CD1c-positive myeloid dendritic cell (primary cell): ENCODE results near the gene TKT.

Experiments used
- DNase-seq: peaks from one replicate; pipeline ENCODE4 v3.0.0-alpha.2; 2016; ENCODE audit errors: extremely low spot score

The TKT gene

DNA sequence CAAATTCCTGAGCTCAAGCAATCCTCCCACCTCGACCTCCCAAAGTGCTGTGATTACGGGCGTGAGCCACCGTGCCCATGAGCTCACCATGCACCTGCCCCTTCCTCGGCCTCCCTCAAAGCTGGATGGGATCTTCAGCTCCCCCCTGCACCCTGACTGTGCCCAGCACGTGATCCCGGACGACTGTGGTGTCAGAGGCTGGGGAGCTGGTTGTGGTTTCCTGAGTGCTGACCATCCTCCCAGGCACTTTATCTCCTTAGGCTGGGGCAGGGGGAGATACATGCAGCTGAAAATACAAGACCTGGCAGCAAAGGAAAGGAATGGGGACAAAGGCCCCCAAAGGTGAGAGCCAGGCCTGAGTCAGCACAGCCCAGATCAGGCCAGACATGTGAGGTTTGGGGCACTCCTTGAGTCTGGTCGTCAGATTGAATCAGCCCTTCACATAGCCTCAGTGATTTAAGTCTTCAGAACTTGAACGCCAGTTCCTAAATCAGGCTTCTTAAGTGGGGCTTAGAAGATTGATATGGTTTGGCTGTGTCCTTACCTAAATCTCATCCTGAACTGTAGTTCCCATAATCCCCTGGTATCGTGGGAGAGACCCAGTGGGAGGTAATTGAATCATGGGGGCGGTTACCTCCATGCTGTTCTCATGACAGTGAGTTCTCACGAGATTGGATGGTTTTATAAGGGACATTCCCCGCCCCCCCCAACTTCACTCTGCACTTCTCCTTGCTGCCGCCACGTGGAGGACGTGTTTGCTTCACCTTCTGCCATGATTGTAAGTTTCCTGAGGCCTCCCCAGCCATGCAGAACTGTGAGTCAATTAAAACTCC lies 59.0 kb downstream of the TKT start:
- DNase-seq = peak; percentile 85

DNA sequence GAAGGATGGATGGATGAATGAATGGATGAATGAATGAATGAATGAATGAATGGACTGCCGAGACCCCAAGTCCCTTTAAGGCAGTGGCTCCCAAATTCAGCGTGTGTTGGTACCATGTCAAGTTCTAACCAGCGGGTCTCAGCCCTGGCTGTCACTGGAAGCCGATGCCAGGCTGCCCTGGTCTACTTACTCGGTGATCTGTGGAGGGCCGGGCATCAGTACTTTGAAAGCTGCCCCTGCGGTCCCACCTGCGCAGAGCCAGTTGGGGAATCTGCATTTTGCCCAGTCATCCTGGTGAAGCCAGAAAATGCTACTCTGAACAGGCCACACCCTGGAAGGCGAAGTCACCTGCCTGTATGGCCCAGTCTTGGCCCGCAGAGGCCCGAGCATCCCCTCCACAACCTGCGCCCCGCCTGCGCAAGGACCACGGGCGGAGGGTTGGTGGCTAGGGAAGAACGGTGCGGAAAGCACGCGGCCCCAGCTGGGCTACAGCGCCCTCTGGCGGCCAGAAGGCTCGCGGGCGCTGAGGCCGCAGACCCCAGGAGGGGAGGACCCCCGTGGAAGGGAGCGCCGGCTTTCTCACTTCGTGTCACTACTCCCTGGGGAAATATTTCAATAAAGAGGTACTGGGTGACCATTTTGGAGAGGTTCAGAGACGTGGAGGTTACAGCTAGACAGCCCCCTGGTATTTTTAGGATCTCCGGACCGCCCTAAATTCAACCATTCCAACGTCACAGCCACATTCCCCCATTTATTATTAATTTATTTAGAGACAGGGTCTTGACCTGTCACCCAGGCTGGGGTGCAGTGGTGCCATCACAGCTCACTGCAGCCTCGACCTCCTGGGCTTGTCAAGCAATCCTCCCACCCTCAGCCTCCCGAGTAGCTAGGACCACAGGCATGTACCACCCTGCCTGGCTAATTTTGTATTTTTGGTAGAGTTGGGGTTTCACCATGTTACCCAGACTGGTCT lies 59.9 kb downstream of the TKT start:
- DNase-seq = peak; percentile 73

DNA sequence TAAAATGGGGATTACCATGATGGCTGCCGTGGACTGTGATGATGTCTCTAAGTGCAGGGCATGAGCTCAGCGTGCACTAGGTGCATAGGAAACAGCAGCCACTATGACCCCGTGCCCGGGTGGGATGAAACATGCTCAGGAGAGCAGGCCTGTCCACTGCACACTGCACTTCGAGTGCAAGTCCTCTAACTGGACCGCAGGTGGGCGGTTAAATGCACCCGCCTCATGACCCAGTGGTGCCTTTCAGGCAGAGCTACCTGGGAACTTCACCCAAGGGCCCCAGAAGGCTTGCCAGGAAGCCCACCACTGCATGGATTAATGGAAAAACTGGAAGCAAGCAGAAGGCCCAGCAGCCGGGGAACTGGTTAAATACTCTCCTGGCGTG lies 60.8 kb downstream of the TKT start:
- DNase-seq = no peak

DNA sequence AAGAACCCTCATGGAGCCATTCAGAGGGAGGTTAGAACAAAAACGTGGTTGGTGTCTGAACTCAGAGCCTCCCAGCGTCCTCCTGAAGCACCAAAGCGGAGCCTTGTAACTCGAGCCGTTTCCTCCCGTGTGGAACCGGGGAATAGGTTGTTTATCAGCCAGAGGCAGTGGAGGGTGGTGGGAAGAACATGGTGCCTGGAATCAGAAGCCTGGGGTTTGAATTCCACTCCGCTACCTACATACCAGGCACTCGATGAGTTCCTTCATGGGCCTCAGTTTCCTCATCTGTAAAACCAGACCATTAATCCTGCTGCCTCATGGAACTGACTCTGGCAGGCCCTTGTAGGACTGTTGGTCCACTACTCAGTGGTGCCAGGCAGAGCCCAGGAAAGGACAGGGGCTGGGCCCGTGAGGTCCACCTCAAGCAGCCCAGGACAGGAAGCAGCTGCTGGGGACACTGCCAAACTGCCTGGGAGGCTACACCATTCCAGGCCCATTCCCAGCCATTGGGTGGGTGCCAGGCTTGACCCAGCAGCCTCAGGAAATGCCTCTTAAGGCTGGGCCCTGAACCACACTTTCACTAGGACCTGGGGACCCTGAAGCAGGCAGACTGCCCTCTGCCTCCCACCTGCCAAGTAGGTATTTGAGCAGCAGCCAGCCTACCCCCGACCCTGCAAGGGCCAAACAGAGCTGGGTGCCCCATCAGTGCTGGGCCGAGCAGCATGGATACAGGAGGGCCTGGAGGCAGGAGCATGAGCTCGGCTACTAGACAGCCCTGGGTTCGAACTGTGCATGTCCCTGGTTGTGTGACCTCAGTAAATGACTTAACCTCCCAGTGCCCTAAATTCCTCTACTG lies 61.4 kb downstream of the TKT start:
- no peak for DNase-seq

DNA sequence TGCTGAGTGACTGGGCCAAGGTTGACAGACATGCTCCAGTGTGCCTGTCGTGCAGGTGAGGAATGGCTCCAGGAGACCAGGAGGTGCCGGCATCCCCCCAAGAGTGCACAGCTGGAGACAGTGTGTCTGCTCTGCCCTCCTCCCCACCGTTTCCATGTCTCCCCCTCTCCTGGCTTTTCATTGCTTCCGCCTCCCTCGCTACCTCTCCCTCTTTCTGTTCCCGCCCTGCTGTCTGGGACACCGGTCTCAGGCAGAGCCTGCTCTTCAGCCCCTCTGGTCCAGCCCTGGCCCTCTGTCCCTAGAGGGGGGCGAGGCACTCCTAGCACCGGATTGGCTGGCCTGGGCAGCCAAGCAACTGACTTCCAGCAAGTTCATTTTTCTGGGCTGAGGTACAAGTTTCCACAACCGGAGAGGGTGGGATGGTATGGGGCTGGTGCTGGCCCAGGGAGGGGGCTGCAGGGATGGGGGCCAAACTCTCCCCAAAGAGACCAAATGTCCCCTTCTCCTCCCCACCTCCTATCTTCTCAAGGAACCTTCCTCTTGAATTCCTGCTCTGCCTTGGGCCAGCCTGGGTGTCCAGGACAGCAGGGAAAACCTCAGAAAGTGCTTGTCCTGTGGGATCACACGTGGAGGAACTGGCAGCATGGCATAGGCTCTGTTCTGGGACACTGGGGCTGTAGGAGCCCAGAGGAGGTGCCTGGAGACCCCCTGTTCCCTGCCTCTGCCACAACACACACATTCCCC lies 62.2 kb downstream of the TKT start:
- DNase-seq = no peak

DNA sequence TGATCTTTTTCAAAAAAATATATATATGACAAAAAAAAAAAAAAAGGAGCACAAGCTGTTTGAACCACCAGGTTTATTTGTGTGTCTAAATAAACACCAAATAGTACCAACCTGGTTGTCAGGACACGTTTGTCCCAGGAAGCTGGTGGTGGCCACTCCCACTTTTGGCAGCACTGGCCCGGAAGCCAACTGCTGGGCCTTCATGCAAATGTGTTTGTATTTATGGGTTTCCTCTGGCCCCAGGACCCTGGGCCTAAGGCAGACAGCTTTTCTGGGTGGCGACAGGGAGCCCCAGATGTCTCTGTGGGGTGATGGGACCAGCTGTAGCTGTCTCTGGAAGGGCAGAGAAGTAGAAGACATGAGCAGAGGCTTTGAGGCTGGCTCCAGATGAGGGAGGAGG lies 63.2 kb downstream of the TKT start:
- DNase-seq = no peak

DNA sequence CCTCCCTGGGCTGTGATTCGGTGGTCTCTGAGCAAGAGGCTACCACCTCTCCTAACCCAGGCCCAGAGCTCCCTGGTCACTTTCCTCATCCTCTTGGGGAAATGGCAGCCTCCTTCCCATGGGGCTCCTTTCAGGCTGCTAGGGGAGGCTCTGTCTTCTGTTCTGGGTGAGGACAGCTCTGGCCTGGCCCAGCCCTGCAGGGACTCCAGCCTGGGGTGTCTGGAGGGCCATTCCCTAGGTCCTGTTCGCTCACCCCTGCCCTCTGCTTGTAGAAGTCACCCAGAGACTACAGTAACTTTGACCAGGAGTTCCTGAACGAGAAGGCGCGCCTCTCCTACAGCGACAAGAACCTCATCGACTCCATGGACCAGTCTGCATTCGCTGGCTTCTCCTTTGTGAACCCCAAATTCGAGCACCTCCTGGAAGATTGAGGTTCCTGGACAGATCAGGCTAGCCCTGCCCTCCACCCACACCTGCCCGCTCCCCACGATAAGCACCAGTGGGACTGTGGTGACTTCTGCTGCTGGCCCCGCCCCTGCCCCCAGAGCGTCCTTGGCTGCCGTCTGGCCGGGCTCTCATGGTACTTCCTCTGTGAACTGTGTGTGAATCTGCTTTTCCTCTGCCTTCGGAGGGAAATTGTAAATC lies 63.9 kb downstream of the TKT start:
- DNase-seq = peak; percentile 29

DNA sequence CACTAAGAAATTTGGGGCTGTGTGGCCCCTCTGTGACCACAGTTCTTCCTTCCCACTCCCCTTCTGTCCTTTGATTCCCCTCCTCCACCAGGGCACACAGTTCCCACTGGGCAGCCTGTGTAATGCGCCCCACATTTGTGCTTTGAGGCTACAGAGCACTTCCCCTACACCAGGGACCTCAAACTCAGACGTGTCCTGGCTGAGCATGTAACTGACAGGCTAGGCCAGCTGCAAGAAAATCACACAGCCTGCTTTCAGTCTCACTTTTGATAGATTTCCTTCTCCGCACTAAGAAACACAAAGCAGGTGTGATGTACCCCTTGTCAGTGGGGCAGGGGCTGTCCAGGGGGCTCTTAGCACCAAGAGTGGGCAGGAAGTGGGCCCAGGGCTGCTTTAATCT lies 65.2 kb downstream of the TKT start:
- DNase-seq = no peak

DNA sequence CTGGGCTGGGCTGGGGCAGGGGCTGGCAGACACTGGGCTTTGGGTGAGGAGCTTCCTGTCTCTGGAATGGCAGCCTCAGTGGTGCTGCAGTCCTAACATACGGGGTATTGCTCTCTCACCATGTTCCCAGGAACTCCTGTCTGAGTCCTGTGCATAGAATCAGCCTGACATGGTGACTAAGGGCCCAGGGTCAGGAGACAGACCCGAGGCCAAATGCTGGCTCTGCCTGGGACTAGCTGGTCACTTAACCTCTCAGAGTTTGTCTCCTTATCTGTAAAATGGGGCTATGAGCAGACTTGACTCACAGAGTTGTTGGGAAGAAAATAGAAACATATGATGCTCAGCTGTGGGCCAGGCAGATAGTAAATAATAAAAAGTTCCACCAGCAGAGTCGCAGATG lies 66.5 kb downstream of the TKT start:
- no peak for DNase-seq

DNA sequence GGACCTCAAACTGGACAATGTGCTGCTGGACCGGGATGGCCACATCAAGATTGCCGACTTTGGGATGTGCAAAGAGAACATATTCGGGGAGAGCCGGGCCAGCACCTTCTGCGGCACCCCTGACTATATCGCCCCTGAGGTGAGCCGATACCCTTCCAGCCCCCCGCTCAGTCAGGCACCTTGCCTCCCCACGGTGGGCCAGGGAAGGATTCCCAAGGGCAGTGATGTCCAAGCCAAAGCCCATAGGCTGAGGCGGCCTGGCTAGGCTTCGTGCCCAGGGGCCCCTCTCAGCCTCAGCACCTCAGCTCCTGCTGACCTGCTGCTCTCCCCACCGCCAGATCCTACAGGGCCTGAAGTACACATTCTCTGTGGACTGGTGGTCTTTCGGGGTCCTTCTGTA lies 67.1 kb downstream of the TKT start:
- no peak for DNase-seq

DNA sequence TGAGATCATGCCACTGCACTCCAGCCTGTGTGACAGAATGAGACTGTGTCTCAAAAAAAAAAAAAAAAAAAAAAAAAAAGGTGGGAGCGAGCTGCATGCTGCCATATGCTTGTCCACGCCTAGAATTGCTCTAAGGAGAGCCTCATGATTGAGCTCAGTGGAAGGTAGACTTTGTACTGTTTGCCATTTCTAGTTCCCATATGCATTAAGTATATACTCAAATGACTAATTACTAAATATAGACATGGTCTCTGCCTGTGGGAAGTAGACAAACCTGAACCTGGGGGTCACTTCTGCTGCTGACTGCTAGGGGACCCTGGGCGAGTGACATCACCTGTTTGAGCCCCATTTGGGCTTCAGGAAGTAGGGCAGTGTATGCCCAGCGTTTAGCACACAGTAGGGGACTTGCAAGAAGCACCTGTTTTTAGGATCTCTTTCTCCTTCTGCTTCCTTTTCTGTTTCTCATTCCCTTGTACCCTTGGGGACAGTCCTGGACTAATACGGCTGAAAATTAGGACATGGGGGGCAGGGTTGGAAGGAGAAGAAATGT lies 67.6 kb downstream of the TKT start:
- no peak for DNase-seq

DNA sequence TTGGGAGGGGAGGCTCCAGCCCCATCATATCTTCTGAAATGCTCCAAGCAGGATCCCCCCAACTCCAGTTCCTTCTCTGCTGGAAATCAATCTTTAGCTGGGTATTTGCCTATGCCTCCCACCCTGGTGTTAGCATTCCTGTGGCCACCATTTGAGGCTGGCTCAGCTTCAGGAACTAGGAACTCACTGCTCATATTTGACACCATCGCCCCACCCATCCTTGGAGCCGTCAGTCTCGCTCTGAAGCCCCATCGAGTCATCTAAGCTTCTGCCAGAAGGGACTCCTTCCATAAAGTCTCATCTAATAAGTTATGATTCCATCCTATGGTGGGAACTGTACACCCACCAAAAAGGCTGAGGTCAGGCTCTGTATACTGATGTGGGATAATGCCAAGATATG lies 68.4 kb downstream of the TKT start:
- no peak for DNase-seq

DNA sequence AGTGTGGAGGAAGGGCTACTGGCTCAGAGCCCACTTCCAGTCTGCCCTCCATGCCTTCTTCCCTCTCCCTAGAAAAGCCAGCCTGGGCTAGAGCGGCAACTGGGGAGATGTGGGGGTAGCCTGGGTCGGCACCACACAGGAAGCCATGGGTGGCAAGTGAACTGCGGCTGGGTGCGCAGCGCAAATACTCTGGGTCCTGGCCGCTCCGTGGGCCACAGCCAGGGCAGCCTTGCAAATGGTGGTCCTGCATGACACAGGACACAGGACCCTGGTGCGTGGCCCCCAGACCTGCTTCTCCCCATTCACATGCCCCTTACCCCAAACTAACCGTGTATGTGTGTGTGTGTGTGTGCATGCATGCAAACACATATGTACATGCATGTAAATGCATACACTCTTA lies 69.1 kb downstream of the TKT start:
- DNase-seq = no peak

DNA sequence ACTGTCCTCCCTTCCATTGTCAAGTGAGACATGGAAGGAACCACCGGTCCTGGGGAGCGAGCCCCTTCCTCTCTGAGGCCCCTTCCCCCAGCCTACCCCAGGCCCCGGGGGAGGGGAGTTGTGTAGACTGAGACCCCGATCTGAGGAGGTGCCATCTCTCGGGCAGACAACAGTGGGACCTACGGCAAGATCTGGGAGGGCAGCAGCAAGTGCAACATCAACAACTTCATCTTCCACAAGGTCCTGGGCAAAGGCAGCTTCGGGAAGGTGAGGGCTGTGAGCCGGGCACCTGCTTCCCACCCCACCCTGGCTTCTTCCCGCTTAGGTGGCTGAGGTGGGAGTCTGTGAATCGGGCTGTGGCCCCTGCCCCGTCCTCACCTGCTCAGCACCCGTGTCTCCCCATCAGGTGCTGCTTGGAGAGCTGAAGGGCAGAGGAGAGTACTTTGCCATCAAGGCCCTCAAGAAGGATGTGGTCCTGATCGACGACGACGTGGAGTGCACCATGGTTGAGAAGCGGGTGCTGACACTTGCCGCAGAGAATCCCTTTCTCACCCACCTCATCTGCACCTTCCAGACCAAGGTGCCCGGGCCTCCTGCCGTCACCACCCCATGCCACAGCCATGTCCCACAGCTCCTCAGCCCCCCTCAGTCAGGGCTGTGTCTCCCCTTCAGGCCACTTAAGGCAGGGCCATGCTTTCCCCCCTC lies 69.9 kb downstream of the TKT start:
- no peak for DNase-seq

DNA sequence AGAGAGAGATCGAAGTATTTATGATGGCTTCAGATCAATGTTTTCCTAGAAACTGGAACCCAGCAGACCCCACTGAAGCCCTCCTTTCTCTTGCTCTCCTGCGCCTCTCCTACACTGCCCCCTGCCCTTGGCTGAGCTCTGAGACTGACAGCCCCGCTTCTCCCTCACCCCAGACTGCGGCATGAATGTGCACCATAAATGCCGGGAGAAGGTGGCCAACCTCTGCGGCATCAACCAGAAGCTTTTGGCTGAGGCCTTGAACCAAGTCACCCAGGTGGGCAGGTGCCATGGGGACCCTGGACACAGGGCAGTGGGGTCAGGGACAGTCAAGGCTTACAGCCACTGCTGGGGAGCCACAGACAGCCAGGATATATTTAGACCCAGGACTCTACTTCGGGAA lies 71.1 kb downstream of the TKT start:
- no peak for DNase-seq

DNA sequence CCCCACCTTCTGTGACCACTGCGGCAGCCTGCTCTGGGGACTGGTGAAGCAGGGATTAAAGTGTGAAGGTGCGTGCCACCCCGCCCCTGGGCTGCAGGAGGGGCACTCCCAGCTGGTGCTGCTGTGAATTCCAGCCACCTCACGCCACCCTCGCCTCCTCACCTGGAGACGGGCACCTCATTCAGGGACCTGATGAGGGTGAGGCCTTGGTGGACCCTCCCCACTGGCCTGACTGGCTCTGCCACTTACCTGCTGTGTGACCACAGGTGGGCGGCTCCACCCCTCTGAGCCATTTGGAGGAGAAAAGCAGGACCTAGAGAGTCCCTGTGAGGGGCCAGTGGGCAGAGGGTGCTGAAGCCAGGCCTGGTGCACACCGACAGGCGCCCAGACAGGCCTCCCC lies 72.3 kb downstream of the TKT start:
- no peak for DNase-seq

DNA sequence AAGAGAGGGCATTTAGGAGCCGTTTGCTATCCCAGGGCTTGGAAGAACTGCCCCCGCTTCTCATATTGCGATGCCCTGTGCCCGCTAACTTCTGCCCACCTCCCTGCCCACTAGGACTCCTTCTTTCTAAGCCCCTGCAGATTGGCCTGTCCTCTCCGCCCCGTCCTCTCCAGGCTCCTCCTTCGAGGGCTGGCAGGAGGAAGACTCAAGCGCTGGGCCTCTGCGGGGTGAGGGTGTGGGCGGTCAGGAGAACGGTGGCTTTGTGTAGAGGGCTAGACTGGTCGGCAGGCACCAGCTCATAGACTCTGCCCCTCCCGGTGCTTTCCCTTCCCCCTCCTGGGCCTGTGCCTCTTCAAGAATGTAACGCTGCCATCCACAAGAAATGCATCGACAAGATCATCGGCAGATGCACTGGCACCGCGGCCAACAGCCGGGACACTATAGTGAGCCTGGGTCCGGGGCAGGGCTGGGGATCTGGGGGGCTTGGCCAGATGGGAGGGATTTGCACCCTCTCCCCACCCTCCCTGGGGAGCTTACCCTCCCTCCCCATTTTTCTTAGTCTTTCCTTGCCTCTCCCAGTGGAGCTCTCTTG lies 73.0 kb downstream of the TKT start:
- DNase-seq = no peak

DNA sequence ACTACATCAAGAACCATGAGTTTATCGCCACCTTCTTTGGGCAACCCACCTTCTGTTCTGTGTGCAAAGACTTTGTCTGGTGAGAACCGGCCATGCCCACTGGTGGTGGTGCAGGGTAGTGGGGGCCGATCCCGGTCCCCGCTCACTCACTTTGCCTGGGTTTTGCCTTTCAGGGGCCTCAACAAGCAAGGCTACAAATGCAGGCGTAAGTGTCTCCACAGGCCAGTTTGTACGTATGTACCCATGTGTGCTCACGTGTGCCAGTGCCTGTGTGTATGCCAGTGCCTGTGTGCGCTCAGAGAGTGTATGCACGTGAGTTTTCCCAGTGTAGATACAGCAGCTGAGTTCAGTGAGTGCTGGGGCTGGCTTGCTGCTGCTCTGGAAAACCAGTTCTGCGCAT lies 74.3 kb downstream of the TKT start:
- no peak for DNase-seq

DNA sequence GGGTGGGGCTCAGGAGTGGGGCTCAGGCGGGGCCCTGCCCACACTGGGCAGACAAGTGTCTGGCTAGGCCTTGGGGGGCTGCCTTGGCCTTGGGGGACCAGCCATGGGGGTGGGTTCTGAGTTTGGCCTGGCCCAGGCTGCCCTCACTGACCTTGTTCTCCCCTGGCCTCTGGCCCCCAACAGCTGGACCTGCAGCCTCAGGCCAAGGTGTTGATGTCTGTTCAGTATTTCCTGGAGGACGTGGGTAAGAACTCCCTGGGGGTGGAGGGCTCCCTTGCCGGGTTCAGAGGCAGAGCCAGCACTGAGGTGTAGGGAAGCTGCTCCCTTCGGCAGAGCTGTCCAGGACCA lies 74.8 kb downstream of the TKT start:
- no peak for DNase-seq
